NCI-H187 (cell line): Measurements from ENCODE around the gene GAB3.

Experiments used
- DNase-seq, 2 experiments: peaks; one replicate each; lab custom pipeline; 2025; lab: John Stamatoyannopoulos, UW

GAB3 gene

GRCh38 chrX:154751203-154751668 lies 359 bp upstream of the GAB3 start:
- DNase-seq: no peak

GRCh38 chrX:154749856-154750255 lies 1.0 kb downstream of the GAB3 start:
- DNase-seq: no peak

GRCh38 chrX:154748712-154749339 lies 2.1 kb downstream of the GAB3 start:
- peak; percentile 67 to 71 for DNase-seq

- DNase-seq: no peak
Observed at GRCh38 chrX:154742613-154743012, 8.3 kb downstream of the GAB3 start.

- no peak for DNase-seq
Observed at GRCh38 chrX:154739952-154740465, 10.9 kb downstream of the GAB3 start.

GRCh38 chrX:154738011-154738738 lies 12.7 kb downstream of the GAB3 start:
- DNase-seq: no peak

GRCh38 chrX:154737136-154737535 lies 13.7 kb downstream of the GAB3 start:
- DNase-seq: no peak

- no peak for DNase-seq
Observed at GRCh38 chrX:154735695-154736393, 15.0 kb downstream of the GAB3 start.

GRCh38 chrX:154734061-154734781 lies 16.7 kb downstream of the GAB3 start:
- no peak for DNase-seq

GRCh38 chrX:154733066-154733425 lies 17.8 kb downstream of the GAB3 start:
- no peak for DNase-seq

- DNase-seq: no peak
Observed at GRCh38 chrX:154732421-154733065, 18.3 kb downstream of the GAB3 start.

- no peak for DNase-seq
Observed at GRCh38 chrX:154731881-154732280, 19.0 kb downstream of the GAB3 start.

- DNase-seq: no peak
Observed at GRCh38 chrX:154731184-154731583, 19.7 kb downstream of the GAB3 start.

GRCh38 chrX:154730253-154730891 lies 20.5 kb downstream of the GAB3 start:
- no peak for DNase-seq

GRCh38 chrX:154729439-154729838 lies 21.4 kb downstream of the GAB3 start:
- DNase-seq: no peak

GRCh38 chrX:154728431-154729190 lies 22.3 kb downstream of the GAB3 start:
- DNase-seq: no peak

GRCh38 chrX:154727871-154728270 lies 23.0 kb downstream of the GAB3 start:
- DNase-seq: no peak

GRCh38 chrX:154727418-154727817 lies 23.5 kb downstream of the GAB3 start:
- DNase-seq: no peak

- DNase-seq: no peak
Observed at GRCh38 chrX:154724993-154725756, 25.7 kb downstream of the GAB3 start.

GRCh38 chrX:154721155-154721554 lies 29.7 kb downstream of the GAB3 start:
- no peak for DNase-seq
